ENCODE measurements around the gene PLEKHA4.
"Not testable (repeated sequence)": the region's sequence is repeated elsewhere in the genome, so short reads cannot be mapped to it uniquely, and the experiment has no call there.

PLEKHA4 gene

GRCh38 chr19:48793271-48793670 is 75.1 kb downstream of the PLEKHA4 start:
- Histone ChIP-seq H3K27ac (replicated peaks) (no peak overlapping the region), H3K4me3 (replicated peaks; ENCODE audit: insufficient read depth, low read length) (no peak overlapping the region), H3K27me3 (ENCODE audit: insufficient read depth, poor library complexity, severe bottlenecking) (no peaks in the 10 kb centered on the region)
- no peak for TF ChIP-seq SPI1 (IDR thresholded peaks at IDR 0.05; ENCODE audit: borderline replicate concordance, low read depth)
- no peak for TF ChIP-seq REST (IDR thresholded peaks at IDR 0.05; ENCODE audit: insufficient replicate concordance, low read depth)
- TF ChIP-seq CTCF (IDR thresholded peaks at IDR 0.05; ENCODE audit: insufficient read depth, low read length), result no peak
- no peak for TF ChIP-seq POLR2AphosphoS5 (IDR thresholded peaks at IDR 0.05; ENCODE audit: low read depth)
- no peak for TF ChIP-seq GABPA (IDR thresholded peaks at IDR 0.05; ENCODE audit: low read depth)
- no peak for DNase-seq (ENCODE audit: low read depth in 1 of 2, low spot score in 1 of 2)

GRCh38 chr19:48787331-48787730 is 81.1 kb downstream of the PLEKHA4 start:
- H3K27me3 ChIP-seq (ENCODE audit: insufficient read depth, poor library complexity, severe bottlenecking); H3K4me3 ChIP-seq (replicated peaks; ENCODE audit: insufficient read depth, low read length); DNase-seq (ENCODE audit: low read depth in 1 of 2, low spot score in 1 of 2); H3K27ac ChIP-seq (replicated peaks): not testable (repeated sequence)

All from HL-60 (cell line).